ENCODE measurements around the gene KCNQ2.

DNA sequence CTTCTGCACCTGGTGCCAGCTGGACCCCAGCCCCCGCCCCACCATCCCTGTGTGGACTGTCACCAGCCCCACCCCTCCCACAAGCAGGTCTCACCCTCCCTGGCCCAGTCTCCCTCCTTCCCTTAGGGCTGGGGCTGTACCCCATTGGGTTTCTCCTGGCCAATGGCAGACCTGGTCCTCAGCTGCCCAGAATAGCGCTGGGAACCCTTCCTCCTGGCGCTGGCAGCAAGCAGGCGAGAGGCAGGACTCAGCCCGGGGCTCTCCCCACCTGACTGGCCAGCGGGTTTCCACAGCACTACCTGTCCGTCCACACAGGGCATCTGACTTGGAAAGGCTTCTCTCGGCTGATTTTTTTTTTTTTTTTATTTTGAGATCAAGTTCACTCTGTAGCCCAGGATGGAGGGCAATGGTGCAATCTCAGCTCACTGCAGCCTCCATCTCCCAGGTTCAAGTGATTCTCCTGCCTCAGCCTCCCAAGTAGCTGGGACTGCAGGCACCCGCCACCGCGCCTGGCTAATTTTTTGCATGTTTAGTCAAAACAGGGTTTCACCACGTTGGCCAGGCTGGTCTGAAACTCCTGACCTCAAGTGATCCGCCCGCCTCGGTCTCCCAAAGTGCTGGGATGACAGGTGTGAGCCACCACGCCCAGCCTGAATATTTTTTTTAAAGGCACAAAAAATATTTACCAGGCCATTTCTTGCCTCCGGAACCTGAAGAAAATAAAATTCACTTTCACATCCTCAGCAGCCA is 89.7 kb downstream of the KCNQ2 start:
- TF ChIP-seq POLR2AphosphoS5 (IDR thresholded peaks at IDR 0.05) (no peak), POLR2A (IDR thresholded peaks at IDR 0.05) (no peak), EP300 (IDR thresholded peaks at IDR 0.05) (no peak)
- TF ChIP-seq, protein P1, sequence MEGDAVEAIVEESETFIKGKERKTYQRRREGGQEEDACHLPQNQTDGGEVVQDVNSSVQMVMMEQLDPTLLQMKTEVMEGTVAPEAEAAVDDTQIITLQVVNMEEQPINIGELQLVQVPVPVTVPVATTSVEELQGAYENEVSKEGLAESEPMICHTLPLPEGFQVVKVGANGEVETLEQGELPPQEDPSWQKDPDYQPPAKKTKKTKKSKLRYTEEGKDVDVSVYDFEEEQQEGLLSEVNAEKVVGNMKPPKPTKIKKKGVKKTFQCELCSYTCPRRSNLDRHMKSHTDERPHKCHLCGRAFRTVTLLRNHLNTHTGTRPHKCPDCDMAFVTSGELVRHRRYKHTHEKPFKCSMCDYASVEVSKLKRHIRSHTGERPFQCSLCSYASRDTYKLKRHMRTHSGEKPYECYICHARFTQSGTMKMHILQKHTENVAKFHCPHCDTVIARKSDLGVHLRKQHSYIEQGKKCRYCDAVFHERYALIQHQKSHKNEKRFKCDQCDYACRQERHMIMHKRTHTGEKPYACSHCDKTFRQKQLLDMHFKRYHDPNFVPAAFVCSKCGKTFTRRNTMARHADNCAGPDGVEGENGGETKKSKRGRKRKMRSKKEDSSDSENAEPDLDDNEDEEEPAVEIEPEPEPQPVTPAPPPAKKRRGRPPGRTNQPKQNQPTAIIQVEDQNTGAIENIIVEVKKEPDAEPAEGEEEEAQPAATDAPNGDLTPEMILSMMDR (IDR thresholded peaks at IDR 0.05): no peak

All from gastroesophageal sphincter (tissue), 3 donors.